Ovary (tissue), 3 donors: ENCODE measurements around the gene PTH2R.

Experiments
- EP300 ChIP-seq: sonication (generic); formaldehyde crosslinking; IDR thresholded peaks from one replicate; pipeline ENCODE4 v1.6.1; 2017; ENCODE audit warnings: antibody characterized with exemption
- POLR2A ChIP-seq: fragments of 450-650 bp; IDR thresholded peaks from one replicate; pipeline ENCODE4 v1.6.1; 2017; ENCODE audit warnings: antibody characterized with exemption, mild to moderate bottlenecking, moderate library complexity
- TF ChIP-seq, protein P1 (sequence below), 3 donors: fragments of 450-650 bp in 2 of 3; fragments of 200-600 bp in 1 of 3; IDR thresholded peaks; one replicate each; pipeline versions ENCODE4 v1.5.1 to v1.8.0; 2016 to 2022; ENCODE audit warnings: antibody characterized with exemption in 3 of 3, mild to moderate bottlenecking in 1 of 3
- donor health status: DM: no; HTN: no; CAD: no.

GRCh38 chr2:208485390-208485789 is 78.8 kb downstream of the PTH2R start:
- TF ChIP-seq, protein P1, sequence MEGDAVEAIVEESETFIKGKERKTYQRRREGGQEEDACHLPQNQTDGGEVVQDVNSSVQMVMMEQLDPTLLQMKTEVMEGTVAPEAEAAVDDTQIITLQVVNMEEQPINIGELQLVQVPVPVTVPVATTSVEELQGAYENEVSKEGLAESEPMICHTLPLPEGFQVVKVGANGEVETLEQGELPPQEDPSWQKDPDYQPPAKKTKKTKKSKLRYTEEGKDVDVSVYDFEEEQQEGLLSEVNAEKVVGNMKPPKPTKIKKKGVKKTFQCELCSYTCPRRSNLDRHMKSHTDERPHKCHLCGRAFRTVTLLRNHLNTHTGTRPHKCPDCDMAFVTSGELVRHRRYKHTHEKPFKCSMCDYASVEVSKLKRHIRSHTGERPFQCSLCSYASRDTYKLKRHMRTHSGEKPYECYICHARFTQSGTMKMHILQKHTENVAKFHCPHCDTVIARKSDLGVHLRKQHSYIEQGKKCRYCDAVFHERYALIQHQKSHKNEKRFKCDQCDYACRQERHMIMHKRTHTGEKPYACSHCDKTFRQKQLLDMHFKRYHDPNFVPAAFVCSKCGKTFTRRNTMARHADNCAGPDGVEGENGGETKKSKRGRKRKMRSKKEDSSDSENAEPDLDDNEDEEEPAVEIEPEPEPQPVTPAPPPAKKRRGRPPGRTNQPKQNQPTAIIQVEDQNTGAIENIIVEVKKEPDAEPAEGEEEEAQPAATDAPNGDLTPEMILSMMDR (IDR thresholded peaks at IDR 0.05), result no peak
- TF ChIP-seq POLR2A (no peak), EP300 (no peak)
